Measurements from ENCODE around the gene PPP6R1. TPM values are rescaled to one million over a fixed set of nuclear protein-coding genes. Genes with fewer than 3 reads are reported as not detected.

PPP6R1 gene
- total RNA-seq, 1 donor from 2014 or later: 63.0 TPM

DNA sequence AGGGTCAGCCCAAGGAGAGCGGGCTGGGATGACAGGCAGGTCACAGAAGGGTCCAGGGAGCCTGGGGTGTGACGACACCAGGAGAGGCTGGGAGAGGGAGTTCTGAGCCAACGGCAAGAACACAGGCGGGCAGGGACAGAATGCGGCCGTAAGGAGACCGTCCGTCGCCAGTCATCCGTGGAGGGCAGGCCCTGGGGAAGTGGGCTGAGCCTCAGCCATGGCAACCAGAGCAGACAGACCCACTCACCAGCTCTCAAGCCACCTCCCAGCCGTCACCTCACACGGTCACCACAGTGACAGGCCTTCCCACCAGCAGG lies 26.6 kb downstream of the PPP6R1 start:
- Mint-ChIP-seq H3K4me3 (ENCODE audit: unreplicated experiment) (no peak overlapping the region), H3K4me1 (ENCODE audit: unreplicated experiment) (no peaks in the 10 kb centered on the region), H3K36me3 (ENCODE audit: unreplicated experiment) (peaks cover 37% of the 10 kb centered on the region), H3K27me3 (ENCODE audit: unreplicated experiment) (no peaks in the 10 kb centered on the region), H3K9me3 (ENCODE audit: unreplicated experiment) (no peaks in the 10 kb centered on the region), H3K27ac (ENCODE audit: unreplicated experiment) (no peak overlapping the region)
- DNase-seq (ENCODE audit: extremely low spot score, unreplicated experiment): no peak
- TF ChIP-seq, protein P1, sequence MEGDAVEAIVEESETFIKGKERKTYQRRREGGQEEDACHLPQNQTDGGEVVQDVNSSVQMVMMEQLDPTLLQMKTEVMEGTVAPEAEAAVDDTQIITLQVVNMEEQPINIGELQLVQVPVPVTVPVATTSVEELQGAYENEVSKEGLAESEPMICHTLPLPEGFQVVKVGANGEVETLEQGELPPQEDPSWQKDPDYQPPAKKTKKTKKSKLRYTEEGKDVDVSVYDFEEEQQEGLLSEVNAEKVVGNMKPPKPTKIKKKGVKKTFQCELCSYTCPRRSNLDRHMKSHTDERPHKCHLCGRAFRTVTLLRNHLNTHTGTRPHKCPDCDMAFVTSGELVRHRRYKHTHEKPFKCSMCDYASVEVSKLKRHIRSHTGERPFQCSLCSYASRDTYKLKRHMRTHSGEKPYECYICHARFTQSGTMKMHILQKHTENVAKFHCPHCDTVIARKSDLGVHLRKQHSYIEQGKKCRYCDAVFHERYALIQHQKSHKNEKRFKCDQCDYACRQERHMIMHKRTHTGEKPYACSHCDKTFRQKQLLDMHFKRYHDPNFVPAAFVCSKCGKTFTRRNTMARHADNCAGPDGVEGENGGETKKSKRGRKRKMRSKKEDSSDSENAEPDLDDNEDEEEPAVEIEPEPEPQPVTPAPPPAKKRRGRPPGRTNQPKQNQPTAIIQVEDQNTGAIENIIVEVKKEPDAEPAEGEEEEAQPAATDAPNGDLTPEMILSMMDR (IDR thresholded peaks at IDR 0.05): no peak

DNA sequence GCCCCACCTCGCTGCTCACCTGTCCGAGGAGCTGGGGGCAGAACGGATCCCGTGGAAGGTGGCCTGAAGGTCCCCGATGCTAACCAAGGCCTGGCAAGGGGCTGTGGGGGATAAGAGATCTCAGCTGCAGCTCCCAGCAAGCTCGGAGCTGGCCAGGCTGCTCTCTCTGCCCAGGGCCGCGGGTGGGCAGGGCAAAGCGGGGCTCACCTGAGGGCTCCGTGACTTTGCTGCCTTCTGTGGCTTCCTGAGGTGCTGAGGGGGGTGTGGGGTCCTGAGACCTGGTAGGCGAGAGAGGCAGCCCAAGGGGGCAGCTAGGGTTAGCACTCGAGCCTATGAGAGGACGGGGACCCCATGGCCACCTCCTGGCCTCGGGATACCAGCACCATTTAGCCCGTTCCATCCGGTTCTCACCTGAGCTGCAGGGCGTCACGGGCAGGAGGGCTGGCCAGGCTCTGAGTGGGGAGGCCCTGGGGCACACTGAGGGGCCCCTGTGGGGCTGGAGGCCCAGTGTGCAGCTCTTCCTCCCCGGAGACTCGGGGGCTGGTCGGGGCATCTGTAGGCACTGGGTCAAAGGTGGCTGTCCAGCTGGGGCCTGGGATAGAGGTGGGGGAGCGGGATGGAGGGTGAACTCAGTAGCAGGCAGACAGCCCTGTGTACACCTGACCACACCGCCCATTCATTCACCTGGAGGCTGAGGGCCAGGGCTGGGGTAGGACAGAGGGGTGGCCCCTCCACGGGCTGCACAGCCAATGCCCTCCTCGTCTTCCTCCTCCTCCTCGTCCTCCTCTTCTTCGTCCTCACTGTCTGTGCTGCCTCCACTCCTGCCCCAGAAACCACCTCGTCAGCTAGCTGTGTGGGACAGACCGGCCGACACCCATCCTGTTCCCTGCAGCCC lies 27.2 kb downstream of the PPP6R1 start:
- no peaks in the 10 kb centered on the region for H3K9me3 Mint-ChIP-seq (ENCODE audit: unreplicated experiment)
- H3K4me3 Mint-ChIP-seq (ENCODE audit: unreplicated experiment): no peak overlapping the region
- peaks cover 33% of the 10 kb centered on the region for H3K36me3 Mint-ChIP-seq (ENCODE audit: unreplicated experiment)
- no peaks in the 10 kb centered on the region for H3K27me3 Mint-ChIP-seq (ENCODE audit: unreplicated experiment)
- H3K27ac Mint-ChIP-seq (ENCODE audit: unreplicated experiment): no peak overlapping the region
- DNase-seq (ENCODE audit: extremely low spot score, unreplicated experiment): no peak
- TF ChIP-seq, protein P1 (IDR thresholded peaks at IDR 0.05): no peak
- H3K4me1 Mint-ChIP-seq (ENCODE audit: unreplicated experiment): no peaks in the 10 kb centered on the region

DNA sequence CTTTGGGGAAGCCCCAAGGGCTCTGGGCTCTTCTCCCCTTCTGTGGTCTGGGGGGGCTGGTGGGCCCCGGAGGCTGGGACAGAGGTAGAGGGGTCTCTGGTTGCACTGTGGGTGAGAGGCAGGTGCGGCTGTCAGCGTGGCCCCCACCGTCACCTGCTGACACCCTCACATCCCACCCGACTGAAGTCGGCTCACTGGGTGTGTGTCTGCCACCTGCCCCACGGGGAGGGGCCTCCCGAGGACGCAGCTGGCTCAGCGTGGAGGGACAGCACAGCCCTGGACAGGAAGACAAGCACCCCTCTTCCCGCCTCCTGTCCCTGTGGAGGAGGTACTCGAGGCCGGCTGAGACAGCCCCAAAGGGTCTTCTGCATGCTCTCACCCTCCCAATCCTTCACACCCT lies 28.0 kb downstream of the PPP6R1 start:
- Mint-ChIP-seq H3K36me3 (ENCODE audit: unreplicated experiment) (peaks cover 26% of the 10 kb centered on the region), H3K27ac (ENCODE audit: unreplicated experiment) (no peak overlapping the region), H3K27me3 (ENCODE audit: unreplicated experiment) (no peaks in the 10 kb centered on the region), H3K9me3 (ENCODE audit: unreplicated experiment) (no peaks in the 10 kb centered on the region), H3K4me3 (ENCODE audit: unreplicated experiment) (no peak overlapping the region), H3K4me1 (ENCODE audit: unreplicated experiment) (no peaks in the 10 kb centered on the region)
- no peak for DNase-seq (ENCODE audit: extremely low spot score, unreplicated experiment)
- TF ChIP-seq, protein P1 (IDR thresholded peaks at IDR 0.05): no peak

DNA sequence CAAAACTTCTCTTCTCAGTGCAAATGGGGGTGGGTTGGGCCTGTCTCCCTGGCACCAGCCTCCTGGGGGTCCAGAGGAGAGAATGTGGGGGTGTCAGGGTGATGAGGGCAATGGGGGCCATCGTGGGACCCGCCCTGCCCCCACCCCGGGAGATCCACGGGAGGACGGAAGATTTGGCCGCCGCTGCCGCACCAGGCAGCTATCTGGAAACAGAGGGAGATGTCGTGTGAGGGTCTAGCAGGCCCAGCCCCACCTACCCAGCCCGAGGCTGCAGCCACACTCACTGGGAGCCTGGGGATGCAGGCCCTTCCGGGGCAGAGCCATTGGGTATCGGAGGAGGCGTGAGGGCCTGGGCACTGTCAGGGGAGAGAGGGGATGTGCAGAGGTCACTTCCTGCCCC lies 28.5 kb downstream of the PPP6R1 start:
- Mint-ChIP-seq H3K9me3 (ENCODE audit: unreplicated experiment) (no peaks in the 10 kb centered on the region), H3K36me3 (ENCODE audit: unreplicated experiment) (peaks cover 26% of the 10 kb centered on the region), H3K27ac (ENCODE audit: unreplicated experiment) (no peak overlapping the region), H3K27me3 (ENCODE audit: unreplicated experiment) (no peaks in the 10 kb centered on the region), H3K4me1 (ENCODE audit: unreplicated experiment) (no peaks in the 10 kb centered on the region), H3K4me3 (ENCODE audit: unreplicated experiment) (no peak overlapping the region)
- TF ChIP-seq, protein P1 (IDR thresholded peaks at IDR 0.05): no peak
- no peak for DNase-seq (ENCODE audit: extremely low spot score, unreplicated experiment)

DNA sequence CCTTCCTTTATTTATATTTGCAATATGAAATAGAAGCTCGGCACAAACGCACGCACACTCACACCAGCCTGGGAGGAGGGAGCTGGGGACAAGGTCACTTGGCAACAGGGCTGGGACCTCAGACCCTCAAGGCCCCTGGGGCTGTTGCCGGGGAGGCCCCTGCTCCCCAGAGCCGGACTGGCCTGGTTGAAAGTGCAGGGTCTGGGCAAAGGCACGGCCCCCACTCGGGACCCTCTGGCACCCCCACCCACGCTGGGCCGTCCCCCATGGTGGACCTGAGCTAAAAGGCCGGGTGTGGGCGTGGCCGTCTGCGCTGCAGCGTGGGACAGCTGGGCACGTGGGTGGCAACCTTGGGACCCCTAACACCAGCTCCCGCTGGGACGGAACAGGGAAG lies 29.0 kb downstream of the PPP6R1 start:
- Mint-ChIP-seq H3K9me3 (ENCODE audit: unreplicated experiment) (no peaks in the 10 kb centered on the region), H3K36me3 (ENCODE audit: unreplicated experiment) (peaks cover 22% of the 10 kb centered on the region), H3K4me1 (ENCODE audit: unreplicated experiment) (no peaks in the 10 kb centered on the region), H3K27me3 (ENCODE audit: unreplicated experiment) (no peaks in the 10 kb centered on the region), H3K27ac (ENCODE audit: unreplicated experiment) (no peak overlapping the region), H3K4me3 (ENCODE audit: unreplicated experiment) (no peak overlapping the region)
- no peak for DNase-seq (ENCODE audit: extremely low spot score, unreplicated experiment)
- TF ChIP-seq, protein P1 (IDR thresholded peaks at IDR 0.05): no peak
